GM12878 (cell line): Measurements from ENCODE around the gene SPPL3. TPM values are rescaled to one million over a fixed set of nuclear protein-coding genes. Genes with fewer than 3 reads are reported as not detected.
A peak's percentile ranks its signal among the peaks of the same experiment; 100 is the strongest.

ENCODE experiments used
- ATAC-seq: fragments of 200-7000 bp; cut with Tn5 transposase; 3 replicates; pipeline ENCODE4 v1.9.1; 2020; ENCODE audit warnings: mild to moderate bottlenecking, moderate library complexity
- BruUV-seq: library from RNA; stranded (reverse); fragments of 400-500 nt; replicated peaks from 2 replicates; lab custom pipeline; 2021; lab: Mats Ljungman, UMichigan
- CTCF ChIA-PET: fragments of 300-600 bp; sonication (Branson Sonifier 250); formaldehyde crosslinking; extraction: SDS; loops from one replicate; lab custom pipeline; 2021; ENCODE audit warnings: inconsistent platforms; lab: Yijun Ruan, JAX
- POLR2A ChIA-PET: fragments of 350-600 bp; formaldehyde crosslinking; extraction: SDS; loops from one replicate; lab custom pipeline; 2021; ENCODE audit warnings: inconsistent platforms; lab: Charles Lee
- RAD21 ChIA-PET: fragments of 300-600 bp; sonication (Branson Sonifier 250); formaldehyde crosslinking; loops from one replicate; lab custom pipeline; 2023; ENCODE audit warnings: antibody characterized with exemption; ENCODE audit not compliant: unreplicated experiment; lab: Charles Lee
- SMC1A ChIA-PET: fragments of 300-600 bp; sonication (Branson Sonifier 250); formaldehyde crosslinking; loops from one replicate; lab custom pipeline; 2023; ENCODE audit not compliant: unreplicated experiment, uncharacterized antibody; lab: Charles Lee
- DNase-seq: peaks from one replicate; pipeline ENCODE4 v3.0.0-alpha.2; 2011; ENCODE audit warnings: low read depth, low spot score
- FAIRE-seq: peaks from 3 replicates; lab custom pipeline; 2011; peaks lifted over from hg19 to GRCh38; lab: Jason Lieb, UNC
- H2AFZ ChIP-seq: 2 replicates; pipeline ENCODE4 v1.6.0; 2011; ENCODE audit warnings: low read depth, low read length, control low read depth; ENCODE audit not compliant: control insufficient read depth
- H3K27ac ChIP-seq: 2 replicates; pipeline ENCODE4 v1.5.1; 2011; ENCODE audit warnings: control low read depth; ENCODE audit not compliant: control insufficient read depth, insufficient read depth
- H3K27me3 ChIP-seq, 2 experiments: replicated peaks in 1 of 2; 2 replicates each; pipeline versions ENCODE4 v1.6.0 to v1.6.1; 2011; ENCODE audit warnings: low read length in 1 of 2; ENCODE audit not compliant: control insufficient read depth in 2 of 2, insufficient read depth in 2 of 2
- H3K36me3 ChIP-seq, 2 experiments: 2 replicates each; pipeline ENCODE4 v1.5.1; 2011; ENCODE audit warnings: low read length in 1 of 2; ENCODE audit not compliant: control insufficient read depth in 2 of 2, insufficient read depth in 2 of 2
- H3K4me1 ChIP-seq: 2 replicates; pipeline ENCODE4 v1.6.1; 2011; ENCODE audit warnings: mild to moderate bottlenecking, low read length, moderate library complexity, mixed read lengths; ENCODE audit not compliant: control insufficient read depth, insufficient read depth
- H3K4me2 ChIP-seq: 2 replicates; pipeline ENCODE4 v1.6.0; 2011; ENCODE audit warnings: control low read depth; ENCODE audit not compliant: control insufficient read depth, insufficient read depth
- H3K4me3 ChIP-seq: fragments of 200-600 bp; sonication (generic); 2 replicates; pipeline ENCODE4 v1.5.1; 2016
- H3K79me2 ChIP-seq: 2 replicates; pipeline ENCODE4 v1.6.0; 2011; ENCODE audit warnings: low read length; ENCODE audit not compliant: control insufficient read depth, insufficient read depth
- H3K9ac ChIP-seq: 2 replicates; pipeline ENCODE4 v1.8.0; 2011; ENCODE audit warnings: low read length, control low read depth, mixed read lengths; ENCODE audit not compliant: control insufficient read depth, insufficient read depth
- H3K9me3 ChIP-seq: replicated peaks from 3 replicates; pipeline ENCODE4 v1.5.1; 2011; ENCODE audit warnings: mild to moderate bottlenecking, low read length; ENCODE audit not compliant: control insufficient read depth, insufficient read depth
- H4K20me1 ChIP-seq: 2 replicates; pipeline ENCODE4 v1.6.0; 2011; ENCODE audit not compliant: control insufficient read depth, insufficient read depth
- EGR1 ChIP-seq, 2 experiments: IDR thresholded peaks; 1 replicate in 1 of 2; 2 replicates in 1 of 2; pipeline ENCODE4 v1.6.1; 2011 to 2012; ENCODE audit warnings: low read depth in 2 of 2, low read length in 2 of 2, borderline replicate concordance in 1 of 2, mild to moderate bottlenecking in 1 of 2, moderate library complexity in 1 of 2
- IKZF1 ChIP-seq: fragments of 450-650 bp; conservative IDR thresholded peaks from 2 replicates; pipeline ENCODE4 v1.6.1; 2017; ENCODE audit warnings: antibody characterized with exemption, mild to moderate bottlenecking
- NFYA ChIP-seq: IDR thresholded peaks from 2 replicates; pipeline ENCODE4 v1.6.1; 2011; ENCODE audit warnings: low read depth, mild to moderate bottlenecking, low read length, improper control_type of control experiment, borderline replicate concordance
- PAX5 ChIP-seq: IDR thresholded peaks from 2 replicates; pipeline ENCODE4 v1.6.1; 2011; ENCODE audit warnings: low read depth, low read length, borderline replicate concordance
- POU2F2 ChIP-seq: IDR thresholded peaks from 3 replicates; pipeline ENCODE4 v1.6.1; 2011; ENCODE audit warnings: low read depth, mild to moderate bottlenecking, low read length, borderline replicate concordance
- RAD51 ChIP-seq: fragments of 450-650 bp; IDR thresholded peaks from 2 replicates; pipeline ENCODE4 v1.6.1; 2016; ENCODE audit warnings: moderate library complexity, mild to moderate bottlenecking, inconsistent platforms
- TARDBP ChIP-seq: IDR thresholded peaks from 2 replicates; pipeline ENCODE4 v1.6.1; 2016; ENCODE audit warnings: borderline replicate concordance
- ZBED1 ChIP-seq: IDR thresholded peaks from 2 replicates; pipeline ENCODE4 v1.6.1; 2016; ENCODE audit warnings: borderline replicate concordance
- ZNF622 ChIP-seq: fragments of 450-650 bp; IDR thresholded peaks from 2 replicates; pipeline ENCODE4 v1.6.1; 2017; ENCODE audit warnings: mild to moderate bottlenecking, inconsistent platforms
- WGBS: methylation state at CpG from one replicate; pipeline ENCODE4 v1.1.6; 2016; ENCODE audit warnings: low lambda C conversion rate; ENCODE audit not compliant: insufficient replicate concordance, insufficient coverage; ENCODE audit errors: missing lambda C conversion rate; 5-methylcytosine and 5-hydroxymethylcytosine counted together
- in situ Hi-C: fragments of 300-500 bp; cut with MboI; formaldehyde crosslinking; loops from 9 replicates; pipeline ENCODE4 v1.14.3; 2018; ENCODE audit warnings: mixed read lengths
- intact Hi-C: fragments of 100-400 bp; cut with micrococcal nuclease; formaldehyde crosslinking; loops from one replicate; pipeline ENCODE4 v1.14.2; 2022; ENCODE audit not compliant: unreplicated experiment
- polyA plus RNA-seq, 11 experiments: library from polyadenylated mRNA; depleted of rRNA in 4 of 11; unstranded in 6 of 11; stranded (reverse) in 5 of 11; fragments of >200 nt; fragmentation: Nextera tagmentation in 4 of 11; fragmentation: Illumina TruSeq in 1 of 11; extraction: Ambion mirVana in 4 of 11; extraction: Trizol in 1 of 11; gene quantifications; 1 replicate in 1 of 11; 2 replicates in 10 of 11; pipeline versions ENCODE4 v1.2.1 to v1.2.3, GENCODE V29; 2011 to 2016; ENCODE audit warnings: inconsistent platforms in 2 of 11, missing spikeins in 2 of 11, low read depth in 1 of 11
- total RNA-seq, 4 experiments: library from RNA; depleted of rRNA in 3 of 4; stranded (reverse); fragments of >200 nt in 3 of 4; fragmentation: Illumina TruSeq in 1 of 4; extraction: Trizol in 1 of 4; gene quantifications; 2 replicates each; pipeline versions ENCODE4 v1.2.1 to v1.2.3, GENCODE V29; 2013 to 2021
- TF ChIP-seq, protein P1 (sequence below): fragments of 450-650 bp; IDR thresholded peaks from 2 replicates; pipeline ENCODE4 v1.6.1; 2014; ENCODE audit warnings: mild to moderate bottlenecking

Gene SPPL3
- total and polyA plus RNA-seq, 10 of the 15 experiments (the other 5 are each of a cell fraction or from before 2014, with no cell fraction given): 4.3 to 45.5 (median 11.7) TPM

- TF ChIP-seq, protein P1, sequence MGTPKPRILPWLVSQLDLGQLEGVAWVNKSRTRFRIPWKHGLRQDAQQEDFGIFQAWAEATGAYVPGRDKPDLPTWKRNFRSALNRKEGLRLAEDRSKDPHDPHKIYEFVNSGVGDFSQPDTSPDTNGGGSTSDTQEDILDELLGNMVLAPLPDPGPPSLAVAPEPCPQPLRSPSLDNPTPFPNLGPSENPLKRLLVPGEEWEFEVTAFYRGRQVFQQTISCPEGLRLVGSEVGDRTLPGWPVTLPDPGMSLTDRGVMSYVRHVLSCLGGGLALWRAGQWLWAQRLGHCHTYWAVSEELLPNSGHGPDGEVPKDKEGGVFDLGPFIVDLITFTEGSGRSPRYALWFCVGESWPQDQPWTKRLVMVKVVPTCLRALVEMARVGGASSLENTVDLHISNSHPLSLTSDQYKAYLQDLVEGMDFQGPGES: no peak
- TF ChIP-seq TARDBP: no peak
- TF ChIP-seq RAD51: no peak
- TF ChIP-seq EGR1 (IDR thresholded peaks at IDR 0.05; ENCODE audit: borderline replicate concordance in 1 of 2, low read depth in 2 of 2, low read length in 2 of 2): no peak
- no peak for TF ChIP-seq ZNF622
- TF ChIP-seq IKZF1: no peak
- TF ChIP-seq, all 136 proteins: peak for 0
Measured at GRCh38 chr12:120722784-120723183, 181.4 kb downstream of the SPPL3 start (continued).

GRCh38 chr12:120721866-120722265, 182.3 kb downstream of the SPPL3 start:
- RAD21 ChIA-PET: interaction anchor here (2.0 kb wide), 1 partner anchor 10 kb away, joined by 5 read pairs; no protein-coding TSS in a partner anchor
- no peak overlapping the region for H3K27ac ChIP-seq
- no peak overlapping the region for H3K4me3 ChIP-seq
- POLR2A ChIA-PET: no interaction called here
- no peak for TF ChIP-seq NFYA
- TF ChIP-seq ZBED1: no peak
- peak; percentile 58; the same call in 1 of the 3 replicates for TF ChIP-seq POU2F2
- TF ChIP-seq TARDBP: no peak
- peak; percentile 25; the same call in 1 of the 2 replicates for TF ChIP-seq PAX5
- WGBS: 93% methylated on average over 3 of the region's 3 CpGs
- CTCF ChIA-PET: interaction anchor here (0.6 to 3.8 kb wide), 4 partner anchors 72 to 250 kb away, joined by 3 to 19 read pairs (median 8); no protein-coding TSS in a partner anchor
- no peak for ATAC-seq
- BruUV-seq: no TSS peak
- no peaks in the 10 kb centered on the region for H4K20me1 ChIP-seq
- H2AFZ ChIP-seq: no peak overlapping the region
- in situ Hi-C loops: no loop called here
- FAIRE-seq: peak; percentile 71
- H3K27me3 ChIP-seq: no peaks in the 10 kb centered on the region
- DNase-seq: no peak
- no peak overlapping the region for H3K9ac ChIP-seq
- H3K4me2 ChIP-seq: peak overlapping the region; percentile 68
- H3K9me3 ChIP-seq: no peaks in the 10 kb centered on the region
- intact Hi-C loops: no loop called here
- peaks cover 8 to 20% of the 10 kb centered on the region in 2 experiments for H3K36me3 ChIP-seq
- H3K4me1 ChIP-seq: peaks cover 22% of the 10 kb centered on the region
- H3K79me2 ChIP-seq: no peaks in the 10 kb centered on the region; the same call in 1 of the 2 replicates
- SMC1A ChIA-PET: interaction anchor here (0.9 to 1.4 kb wide), 3 partner anchors 218 to 338 kb away, joined by 3 to 6 read pairs (median 3); no protein-coding TSS in a partner anchor
